Bone marrow (tissue), 2 donors: ENCODE results near the gene PDLIM4.

Experiments used
- DNase-seq, 2 donors: peaks; one replicate each; lab custom pipeline; 2025; lab: John Stamatoyannopoulos, UW

Gene PDLIM4, protein sequence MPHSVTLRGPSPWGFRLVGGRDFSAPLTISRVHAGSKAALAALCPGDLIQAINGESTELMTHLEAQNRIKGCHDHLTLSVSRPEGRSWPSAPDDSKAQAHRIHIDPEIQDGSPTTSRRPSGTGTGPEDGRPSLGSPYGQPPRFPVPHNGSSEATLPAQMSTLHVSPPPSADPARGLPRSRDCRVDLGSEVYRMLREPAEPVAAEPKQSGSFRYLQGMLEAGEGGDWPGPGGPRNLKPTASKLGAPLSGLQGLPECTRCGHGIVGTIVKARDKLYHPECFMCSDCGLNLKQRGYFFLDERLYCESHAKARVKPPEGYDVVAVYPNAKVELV

GRCh38 chr5:132257131-132258101 lies at the start of gene PDLIM4:
Gene PDLIM4 (plus strand): TSS chr5:132257696. CDS start chr5:132257735, 39 bp downstream.
- DNase-seq: no peak

DNA sequence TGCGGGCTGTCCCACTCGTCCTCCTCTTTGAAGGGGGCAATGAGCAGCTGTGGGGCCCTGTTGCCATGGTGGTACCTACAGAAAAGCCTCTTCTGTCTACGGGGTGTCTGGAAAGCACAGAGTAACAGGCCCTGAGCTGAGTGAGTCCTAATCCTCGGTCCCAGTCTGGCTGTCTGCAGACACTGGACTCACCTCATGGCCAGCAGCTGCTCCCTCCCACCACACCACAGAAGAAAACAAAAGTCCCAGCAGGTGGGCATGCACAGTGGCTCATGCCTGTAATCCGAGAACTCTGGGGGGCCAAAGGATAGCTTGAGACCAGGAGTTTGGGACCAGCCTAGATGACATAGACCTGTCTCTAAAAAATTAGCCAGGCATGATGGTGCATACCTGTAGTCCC lies 49.7 kb upstream of the PDLIM4 start:
- DNase-seq: no peak

- DNase-seq: no peak
Measured at GRCh38 chr5:132209131-132209530, 48.4 kb upstream of the PDLIM4 start.

- no peak for DNase-seq
Measured at GRCh38 chr5:132209901-132210545, 47.5 kb upstream of the PDLIM4 start.

- no peak for DNase-seq
Measured at GRCh38 chr5:132210944-132211343, 46.6 kb upstream of the PDLIM4 start.

GRCh38 chr5:132211787-132212186 lies 45.7 kb upstream of the PDLIM4 start:
- DNase-seq: no peak

DNA sequence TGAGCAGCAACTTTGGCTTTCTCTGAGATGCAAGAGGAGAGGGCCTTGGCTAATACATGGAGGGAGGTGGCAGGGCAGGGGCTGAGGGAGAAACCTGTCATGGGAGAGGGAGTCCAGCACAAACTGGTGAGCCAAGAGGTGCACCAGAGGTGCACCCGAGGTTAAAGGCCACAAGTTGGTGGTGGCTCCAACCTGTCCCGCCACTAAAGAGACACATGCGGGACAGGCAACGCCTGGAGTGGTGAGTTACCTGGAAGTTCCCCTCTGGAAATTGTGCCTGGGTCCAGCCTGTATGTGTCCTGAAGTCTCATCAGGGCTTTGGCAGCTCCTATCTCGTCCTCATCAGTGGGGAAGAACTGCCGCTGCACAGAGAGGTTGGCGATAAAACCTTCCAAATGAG lies 43.8 kb upstream of the PDLIM4 start:
- no peak for DNase-seq

DNA sequence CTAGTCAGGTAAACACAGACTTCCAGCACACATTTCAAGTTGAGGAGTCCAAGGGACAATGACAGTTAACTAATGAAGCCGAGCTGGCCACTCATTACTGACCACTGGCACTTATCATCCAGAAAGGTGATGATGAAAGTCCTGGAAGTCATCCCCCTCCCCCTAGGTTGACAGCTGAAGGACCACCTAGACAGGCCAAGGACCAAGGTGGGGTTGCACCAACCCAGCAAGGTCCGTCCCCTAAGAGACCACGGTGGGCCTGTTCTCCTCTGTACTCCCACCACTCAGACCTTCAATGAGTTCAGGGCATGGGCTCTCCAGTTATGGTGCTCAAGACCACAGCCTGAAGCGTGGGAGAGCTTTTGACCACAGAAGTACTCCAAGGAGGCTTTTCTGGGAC lies 43.0 kb upstream of the PDLIM4 start:
- DNase-seq: no peak

GRCh38 chr5:132215329-132215728 lies 42.2 kb upstream of the PDLIM4 start:
- DNase-seq: no peak

DNA sequence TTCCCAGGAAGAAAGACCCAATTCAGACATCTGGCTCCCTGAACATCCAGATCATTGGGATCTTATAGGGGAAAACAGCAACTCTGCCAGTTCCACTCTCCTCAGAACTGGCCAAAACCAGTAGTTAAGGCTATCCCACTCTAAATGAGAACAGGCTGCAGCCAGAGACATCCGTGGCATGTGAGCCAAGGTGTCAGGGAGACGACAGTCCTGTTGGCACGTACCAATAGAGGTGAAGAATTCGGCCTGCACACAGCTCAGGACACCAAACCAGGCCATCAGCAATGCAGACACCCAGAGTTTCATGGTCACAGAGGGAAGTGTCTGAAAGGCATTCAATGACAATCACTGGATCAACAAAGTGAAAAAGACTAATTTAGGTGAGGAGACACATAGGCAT lies 39.2 kb upstream of the PDLIM4 start:
- no peak for DNase-seq

DNA sequence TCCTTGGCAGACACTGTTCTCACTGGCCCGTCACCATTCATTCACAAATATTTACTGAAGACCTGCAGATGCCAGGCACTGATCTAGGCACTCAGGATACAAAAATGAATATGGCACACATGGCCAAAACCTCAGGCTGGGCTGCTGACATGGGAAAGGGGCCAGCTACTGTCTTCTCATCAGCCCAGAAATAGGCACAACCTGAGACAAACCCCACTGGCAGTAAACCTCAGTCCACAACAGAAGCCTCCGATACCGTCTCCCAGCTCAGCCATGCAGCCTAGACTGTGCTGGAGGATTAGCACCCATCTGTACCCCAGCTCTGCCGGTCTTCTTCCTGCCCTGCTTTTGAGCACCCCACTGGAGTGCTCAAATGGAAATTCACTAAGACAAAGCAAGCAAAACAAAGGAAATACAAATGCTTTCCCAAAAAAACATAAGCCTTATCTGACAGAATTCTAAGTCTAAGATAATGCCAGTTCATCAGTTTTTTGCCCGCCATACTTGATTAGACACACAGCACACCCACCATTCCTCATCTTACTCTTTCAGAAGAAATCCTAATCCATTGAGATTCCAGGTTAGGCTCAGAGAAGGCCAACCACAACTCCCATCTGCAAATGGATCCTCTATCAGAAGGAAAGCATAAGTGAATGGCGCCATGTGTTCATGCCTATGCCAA lies 38.1 kb upstream of the PDLIM4 start:
- DNase-seq: no peak

- DNase-seq: no peak
Measured at GRCh38 chr5:132219981-132220380, 37.5 kb upstream of the PDLIM4 start.

GRCh38 chr5:132220491-132220890 lies 37.0 kb upstream of the PDLIM4 start:
- no peak for DNase-seq

DNA sequence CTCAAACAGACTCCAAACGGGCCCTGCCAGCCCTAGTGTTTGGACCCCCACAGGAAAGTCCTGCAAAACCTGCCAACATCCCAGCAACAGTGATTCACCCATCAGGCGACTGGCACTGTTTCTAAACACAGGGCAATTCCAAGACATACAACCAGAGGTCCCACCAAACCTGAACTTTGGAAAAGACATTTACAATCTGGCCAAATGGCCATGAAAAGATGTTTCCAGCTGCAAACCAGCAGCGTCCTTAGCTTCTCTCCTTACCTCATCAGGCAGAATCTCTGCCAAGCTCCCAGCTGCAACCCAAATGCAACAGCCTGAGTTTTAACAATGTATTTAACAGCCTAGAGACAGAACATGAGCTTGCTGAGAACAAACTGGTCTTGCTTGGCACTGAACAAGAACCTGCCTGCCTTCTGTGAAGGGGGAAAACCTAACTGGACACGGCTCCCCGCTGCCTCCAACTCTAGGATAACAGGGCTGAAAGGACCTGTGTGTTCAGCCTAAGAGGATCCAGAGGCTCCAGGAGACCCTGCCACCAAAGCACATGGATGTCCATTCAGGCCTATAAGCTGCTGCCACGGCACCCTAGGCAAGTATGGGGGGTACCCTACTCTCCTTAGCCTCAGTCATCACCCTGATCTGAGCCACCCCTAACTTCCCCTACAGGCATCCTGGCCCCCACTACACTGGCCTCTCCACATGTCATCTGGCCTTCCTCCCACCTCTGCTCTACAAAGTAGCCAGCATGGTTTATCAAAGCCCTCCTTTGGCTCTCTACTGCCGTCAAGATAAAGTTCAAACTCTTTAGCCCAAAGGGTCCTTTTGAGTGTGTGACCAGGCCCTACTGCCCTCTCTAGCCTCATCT lies 35.5 kb upstream of the PDLIM4 start:
- DNase-seq: no peak

DNA sequence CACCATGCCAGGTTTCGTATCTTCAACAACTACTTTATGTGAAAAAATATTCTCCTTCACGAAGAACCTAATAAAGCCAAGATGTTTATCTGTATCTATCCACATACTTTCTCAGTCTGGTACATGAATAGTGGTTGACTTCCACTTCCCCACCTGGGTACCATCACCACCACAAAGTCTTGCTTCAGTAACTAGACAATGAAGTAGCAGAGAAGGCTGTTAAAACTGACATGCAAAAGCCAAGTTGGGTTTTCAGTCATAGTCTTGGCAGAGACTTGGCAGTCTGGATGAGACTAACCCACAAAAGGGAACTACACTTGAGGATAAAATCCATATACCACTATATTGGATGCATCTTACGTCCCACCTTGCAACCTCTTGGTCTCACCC lies 34.9 kb upstream of the PDLIM4 start:
- no peak for DNase-seq

DNA sequence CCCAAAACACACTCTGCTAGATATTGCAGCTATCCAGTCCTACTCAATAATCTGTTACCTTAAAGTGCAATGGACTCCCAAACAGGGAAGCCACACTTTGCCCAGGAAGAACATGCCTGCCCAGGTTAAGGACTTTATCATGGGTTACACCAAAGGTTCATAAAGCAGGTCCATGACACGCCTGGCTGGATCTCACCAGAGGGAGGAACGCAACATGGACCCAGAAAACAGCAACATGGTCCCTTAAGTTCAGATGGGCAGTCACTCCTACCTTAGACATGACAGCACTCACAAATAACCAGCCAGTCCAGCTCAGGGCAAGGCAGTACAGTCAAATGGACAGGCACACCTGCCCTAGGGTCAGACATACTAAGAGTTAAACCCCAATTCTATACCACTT lies 33.6 kb upstream of the PDLIM4 start:
- no peak for DNase-seq

DNA sequence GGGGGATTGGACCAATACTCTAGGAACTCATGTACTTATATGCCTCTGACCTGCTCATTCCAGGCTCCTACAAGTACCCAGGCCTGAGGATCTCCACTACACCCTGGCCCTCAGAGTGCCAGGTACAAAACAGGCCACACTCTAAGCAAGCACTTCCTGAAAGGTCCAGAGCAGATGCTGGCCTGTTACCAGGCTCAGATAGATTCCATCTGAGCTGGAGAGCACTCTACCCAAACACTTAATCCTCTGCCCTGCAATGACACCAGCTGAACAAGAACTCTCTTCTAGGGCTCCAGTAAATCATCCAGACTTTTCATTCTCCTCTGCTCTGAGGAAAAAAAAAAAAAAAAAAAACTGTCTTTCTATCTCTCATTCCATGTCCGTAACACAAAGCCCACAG lies 32.8 kb upstream of the PDLIM4 start:
- no peak for DNase-seq

- DNase-seq: no peak
Measured at GRCh38 chr5:132225165-132226032, 32.1 kb upstream of the PDLIM4 start.

DNA sequence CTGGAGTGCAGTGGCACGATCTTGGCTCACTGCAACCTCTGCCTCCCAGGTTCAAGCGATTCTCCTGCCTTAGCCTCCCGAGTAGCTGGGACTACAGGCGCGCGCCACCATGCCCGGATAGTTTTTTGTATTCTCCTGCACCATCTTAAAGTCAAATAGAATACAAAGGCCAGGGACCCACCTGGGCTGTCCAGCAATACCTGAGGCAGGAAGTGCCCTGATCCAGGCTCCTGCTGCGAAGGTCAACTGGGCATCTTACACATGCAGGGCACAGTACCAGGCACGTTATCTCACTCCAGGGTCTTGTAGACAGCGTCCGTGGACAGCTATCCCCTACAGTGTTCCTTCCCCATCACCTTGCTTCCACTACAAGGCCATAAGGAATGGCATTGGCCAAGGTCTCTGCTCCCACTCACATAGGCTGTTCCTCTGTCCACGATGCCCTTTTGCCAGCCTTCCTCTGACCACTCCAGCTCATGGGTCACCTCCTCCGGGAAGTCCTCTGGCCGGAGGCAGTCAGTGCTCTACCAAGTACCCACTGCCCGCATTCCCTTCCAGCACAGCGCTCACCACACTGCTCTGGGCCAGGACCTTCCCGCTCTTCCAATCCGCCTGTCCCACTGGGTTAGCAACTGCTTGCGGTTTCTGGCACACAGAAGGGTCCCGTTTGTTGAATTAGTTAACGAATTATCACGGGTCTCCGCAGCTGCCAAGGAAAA lies 30.8 kb upstream of the PDLIM4 start:
- no peak for DNase-seq

GRCh38 chr5:132227235-132227484 lies 30.3 kb upstream of the PDLIM4 start:
- no peak for DNase-seq
